Suprapubic skin (tissue), 4 donors: Measurements from ENCODE around the gene ERC2. TPM values are rescaled to one million over a fixed set of nuclear protein-coding genes. Genes with fewer than 3 reads are reported as not detected.

Source experiments
- DNase-seq, 2 donors: peaks; one replicate each; pipeline ENCODE4 v3.0.0-alpha.2; 2019; ENCODE audit warnings: low spot score in 2 of 2
- H3K27ac ChIP-seq: fragments of 200-600 bp; sonication (generic); one replicate; pipeline ENCODE4 v1.5.1; 2019
- H3K27me3 ChIP-seq: fragments of 200-600 bp; sonication (generic); one replicate; pipeline ENCODE4 v1.5.1; 2019
- H3K36me3 ChIP-seq: fragments of 200-600 bp; sonication (generic); one replicate; pipeline ENCODE4 v1.5.1; 2019
- H3K4me1 ChIP-seq: fragments of 200-600 bp; sonication (generic); one replicate; pipeline ENCODE4 v1.5.1; 2019
- H3K4me3 ChIP-seq: fragments of 200-600 bp; sonication (generic); one replicate; pipeline ENCODE4 v1.5.1; 2019; ENCODE audit warnings: mild to moderate bottlenecking
- H3K9me3 ChIP-seq: fragments of 200-600 bp; sonication (generic); one replicate; pipeline ENCODE4 v1.5.1; 2019
- CTCF ChIP-seq, 2 donors: fragments of 200-600 bp in 1 of 2; fragments of 450-650 bp in 1 of 2; sonication (generic) in 1 of 2; IDR thresholded peaks; one replicate each; pipeline ENCODE4 v1.5.1; 2016 to 2019; ENCODE audit warnings: antibody characterized with exemption in 2 of 2, mild to moderate bottlenecking in 1 of 2, moderate library complexity in 1 of 2
- EP300 ChIP-seq: sonication (generic); formaldehyde crosslinking; IDR thresholded peaks from one replicate; pipeline ENCODE4 v1.6.1; 2017; ENCODE audit warnings: antibody characterized with exemption
- POLR2A ChIP-seq, 2 donors: fragments of 450-650 bp; IDR thresholded peaks; one replicate each; pipeline ENCODE4 v1.6.1; 2017; ENCODE audit warnings: antibody characterized with exemption in 2 of 2, mild to moderate bottlenecking in 2 of 2, moderate library complexity in 2 of 2
- POLR2AphosphoS5 ChIP-seq, 3 donors: sonication (generic); formaldehyde crosslinking; IDR thresholded peaks; one replicate each; pipeline ENCODE4 v1.6.1; 2017; ENCODE audit warnings: antibody characterized with exemption in 3 of 3
- WGBS: methylation state at CpG from one replicate; pipeline ENCODE4 v1.1.5; 2018; 5-methylcytosine and 5-hydroxymethylcytosine counted together
- total RNA-seq, 4 donors: library from RNA; depleted of rRNA; stranded (reverse); fragments of >200 nt; gene quantifications; one replicate each; pipeline ENCODE4 v1.1.0, GENCODE V29; 2016

The ERC2 gene
- total RNA-seq, 4 donors from 2014 or later = 0.21 TPM; not detected in 3

DNA sequence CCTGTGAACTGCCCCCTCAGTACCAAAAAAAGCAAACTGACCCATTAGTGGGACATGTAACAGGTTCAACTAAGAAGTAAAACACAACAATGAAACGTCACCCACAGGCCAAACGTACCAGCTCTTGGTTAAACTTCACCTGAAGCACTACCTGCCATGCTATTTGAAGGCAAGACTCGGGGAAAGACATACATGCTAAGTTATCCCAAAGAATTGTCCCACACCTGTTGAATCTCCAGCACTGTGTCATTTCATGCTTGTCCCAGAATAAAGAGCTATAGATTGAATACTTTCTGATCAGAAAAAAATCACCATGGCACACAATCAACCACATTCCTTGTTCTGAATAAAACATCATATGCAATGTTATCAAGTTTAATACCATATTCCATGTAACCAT, 785.8 kb downstream of the ERC2 start:
- H3K9me3 ChIP-seq = no peaks in the 10 kb centered on the region
- no peaks in the 10 kb centered on the region for H3K27me3 ChIP-seq
- no peak overlapping the region for H3K27ac ChIP-seq
- H3K36me3 ChIP-seq = no peaks in the 10 kb centered on the region
- DNase-seq = no peak
- no peak overlapping the region for H3K4me3 ChIP-seq
- no peak for TF ChIP-seq POLR2A (IDR thresholded peaks at IDR 0.05)
- TF ChIP-seq CTCF (IDR thresholded peaks at IDR 0.05) = no peak
- TF ChIP-seq POLR2AphosphoS5 (IDR thresholded peaks at IDR 0.05) = no peak
- TF ChIP-seq EP300 = no peak
- no peaks in the 10 kb centered on the region for H3K4me1 ChIP-seq
- 92% methylated on average over 3 of the region's 3 CpGs for WGBS

DNA sequence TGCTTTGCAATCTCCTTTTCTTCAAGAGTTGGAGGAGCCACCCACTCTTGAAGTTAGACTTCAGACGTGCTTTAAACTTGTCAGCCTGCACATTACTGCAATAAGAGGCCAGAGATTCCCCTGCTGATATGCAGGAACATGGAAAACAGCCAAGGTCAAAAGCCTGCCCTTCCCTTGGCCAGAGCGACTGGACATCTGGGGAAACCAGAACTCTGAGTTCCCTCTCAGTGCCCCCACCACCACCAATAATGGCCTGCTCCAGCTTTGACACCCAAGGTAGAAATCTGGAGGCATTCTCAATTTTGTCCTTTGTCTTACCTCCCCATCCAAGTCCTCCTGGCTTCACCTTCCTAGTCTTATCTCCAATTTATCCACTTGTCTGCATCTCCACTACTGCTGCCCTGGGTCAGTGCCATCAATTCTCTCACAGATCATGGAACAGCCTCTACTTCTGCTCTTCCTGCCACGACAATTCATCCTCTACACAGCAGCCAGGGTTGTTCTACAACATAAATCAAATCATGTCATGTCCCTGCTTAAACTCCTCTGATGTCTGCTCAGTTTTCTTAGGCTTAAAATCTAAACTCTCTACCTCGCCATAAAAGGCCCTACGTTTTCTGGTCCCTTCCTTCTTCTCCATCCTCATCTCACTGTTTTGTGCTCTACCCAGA, 789.6 kb downstream of the ERC2 start:
- Histone ChIP-seq H3K36me3 (no peaks in the 10 kb centered on the region), H3K9me3 (no peaks in the 10 kb centered on the region), H3K4me3 (no peak overlapping the region), H3K4me1 (no peaks in the 10 kb centered on the region), H3K27ac (no peak overlapping the region), H3K27me3 (no peaks in the 10 kb centered on the region)
- TF ChIP-seq CTCF (IDR thresholded peaks at IDR 0.05) (no peak), EP300 (no peak), POLR2AphosphoS5 (IDR thresholded peaks at IDR 0.05) (no peak), POLR2A (IDR thresholded peaks at IDR 0.05) (no peak)
- DNase-seq = no peak
- 76% methylated on average over 5 of the region's 5 CpGs for WGBS

DNA sequence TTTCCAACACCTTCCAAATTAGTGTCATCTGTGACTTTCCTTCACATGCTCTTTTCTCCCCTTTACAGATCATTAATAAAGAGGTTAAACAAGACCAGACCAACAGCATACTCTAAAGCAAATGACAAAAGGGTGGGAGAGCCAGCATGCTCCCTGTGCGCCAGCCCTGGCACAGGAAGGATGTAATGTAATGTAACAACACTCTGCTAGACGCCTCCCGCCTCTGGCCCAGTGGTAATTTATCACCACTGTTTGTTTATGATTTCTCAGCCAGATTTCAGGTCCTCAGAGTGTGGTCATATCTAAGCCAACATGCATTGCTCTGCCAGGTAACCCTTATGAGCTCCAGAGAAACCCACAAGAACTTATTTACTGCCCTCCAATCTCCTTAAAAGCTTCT, 791.6 kb downstream of the ERC2 start:
- no peak overlapping the region for H3K27ac ChIP-seq
- H3K4me3 ChIP-seq = no peak overlapping the region
- H3K36me3 ChIP-seq = no peaks in the 10 kb centered on the region
- TF ChIP-seq POLR2AphosphoS5 (IDR thresholded peaks at IDR 0.05) (no peak), EP300 (no peak), CTCF (IDR thresholded peaks at IDR 0.05) (no peak)
- 45% methylated on average over 3 of the region's 3 CpGs for WGBS
- H3K9me3 ChIP-seq = no peaks in the 10 kb centered on the region
- H3K4me1 ChIP-seq = no peaks in the 10 kb centered on the region
- no peak for DNase-seq
- H3K27me3 ChIP-seq = no peaks in the 10 kb centered on the region

GRCh38 chr3:55675478-55675877, 792.8 kb downstream of the ERC2 start:
- no peak overlapping the region for H3K27ac ChIP-seq
- no peaks in the 10 kb centered on the region for H3K9me3 ChIP-seq
- H3K36me3 ChIP-seq = no peaks in the 10 kb centered on the region
- H3K4me1 ChIP-seq = no peaks in the 10 kb centered on the region
- no peak for DNase-seq
- TF ChIP-seq CTCF (IDR thresholded peaks at IDR 0.05) = no peak
- TF ChIP-seq POLR2A (IDR thresholded peaks at IDR 0.05) = no peak
- peaks cover under 1% of the 10 kb centered on the region for H3K27me3 ChIP-seq
- 91% methylated on average over 3 of the region's 3 CpGs for WGBS
- H3K4me3 ChIP-seq = no peak overlapping the region

DNA sequence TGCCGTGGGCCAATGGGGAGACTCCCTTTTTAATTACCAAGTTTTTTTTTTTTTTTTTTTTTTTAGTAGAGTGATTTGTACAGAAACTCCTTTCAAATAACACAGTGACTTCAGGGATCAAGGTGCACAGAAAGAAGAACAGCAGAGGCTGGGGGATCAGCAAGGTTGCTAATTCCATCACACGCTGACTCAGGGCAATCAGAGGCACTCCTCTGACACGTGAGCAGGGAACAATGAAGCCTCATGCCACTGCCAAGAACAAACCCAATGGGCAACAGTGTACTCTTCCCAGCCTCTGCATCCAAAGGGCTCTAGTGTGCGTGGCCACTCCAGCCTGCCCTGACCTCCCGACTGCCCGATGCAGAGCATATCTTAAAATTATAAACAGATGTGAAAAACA, 794.5 kb downstream of the ERC2 start:
- no peak overlapping the region for H3K4me3 ChIP-seq
- no peaks in the 10 kb centered on the region for H3K36me3 ChIP-seq
- no peaks in the 10 kb centered on the region for H3K9me3 ChIP-seq
- no peak overlapping the region for H3K27ac ChIP-seq
- no peaks in the 10 kb centered on the region for H3K4me1 ChIP-seq
- no peak for TF ChIP-seq POLR2AphosphoS5 (IDR thresholded peaks at IDR 0.05)
- no peak for TF ChIP-seq CTCF (IDR thresholded peaks at IDR 0.05)
- no peak for TF ChIP-seq POLR2A (IDR thresholded peaks at IDR 0.05)
- TF ChIP-seq EP300 = no peak
- H3K27me3 ChIP-seq = peaks cover 3% of the 10 kb centered on the region
- DNase-seq = no peak
- WGBS = 44% methylated on average over 6 of the region's 6 CpGs
